Measurements from ENCODE around the gene CANX.

Gene CANX

DNA sequence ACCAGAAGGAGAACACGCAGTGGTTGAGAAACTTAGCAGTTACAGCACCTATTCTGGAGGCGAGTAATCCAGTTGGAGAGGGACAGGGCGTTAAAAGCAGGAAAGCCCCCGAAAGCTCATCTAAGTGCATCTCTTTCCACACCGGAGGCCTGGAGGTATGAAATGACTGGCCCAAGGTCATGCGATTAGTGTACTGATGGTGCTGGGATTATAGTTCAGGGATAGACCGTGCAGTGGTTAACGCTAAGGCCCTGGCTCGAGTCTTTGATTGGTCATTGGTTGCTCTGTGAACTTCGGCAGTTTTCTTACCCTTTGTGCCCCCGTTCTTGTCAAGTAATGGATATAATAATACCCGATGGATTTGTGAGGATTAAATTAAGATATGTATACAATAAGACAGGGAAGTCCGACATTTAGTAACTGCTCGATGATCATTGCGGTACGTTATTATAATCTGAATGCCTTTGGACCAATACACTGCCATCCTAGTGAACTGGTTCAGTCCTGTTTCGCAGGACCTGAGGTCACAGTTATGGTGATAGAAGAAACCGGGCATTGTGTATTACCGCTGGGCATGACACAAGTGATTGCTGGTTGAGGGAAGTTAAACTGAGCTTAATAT, 960 bp downstream of the CANX start:
- peak; percentile 76 for DNase-seq

DNA sequence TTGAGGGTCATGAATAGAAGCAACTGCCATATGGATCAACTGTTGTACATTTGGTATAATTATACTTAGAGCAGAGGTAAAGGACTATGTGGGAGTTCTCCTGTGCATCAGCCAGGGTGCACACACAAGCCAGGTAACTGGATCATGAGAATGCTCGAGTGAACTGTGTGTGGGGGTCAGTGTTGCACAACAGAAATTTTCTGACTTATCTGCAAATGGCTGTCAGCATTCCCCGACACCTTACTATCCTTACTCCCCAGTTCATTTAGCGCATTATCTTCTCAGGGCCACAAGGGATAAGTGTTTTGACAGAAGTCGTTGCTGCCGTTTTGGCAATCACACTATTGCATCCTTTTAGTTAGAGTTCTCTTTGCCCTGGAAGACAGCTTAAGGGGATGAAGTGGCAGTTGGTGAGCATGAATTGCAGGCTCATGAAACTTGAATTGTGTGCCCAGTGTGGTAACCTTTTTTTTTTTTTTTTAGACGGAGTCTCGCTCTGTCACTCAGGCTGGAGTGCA, 1.7 kb downstream of the CANX start:
- no peak for DNase-seq

DNA sequence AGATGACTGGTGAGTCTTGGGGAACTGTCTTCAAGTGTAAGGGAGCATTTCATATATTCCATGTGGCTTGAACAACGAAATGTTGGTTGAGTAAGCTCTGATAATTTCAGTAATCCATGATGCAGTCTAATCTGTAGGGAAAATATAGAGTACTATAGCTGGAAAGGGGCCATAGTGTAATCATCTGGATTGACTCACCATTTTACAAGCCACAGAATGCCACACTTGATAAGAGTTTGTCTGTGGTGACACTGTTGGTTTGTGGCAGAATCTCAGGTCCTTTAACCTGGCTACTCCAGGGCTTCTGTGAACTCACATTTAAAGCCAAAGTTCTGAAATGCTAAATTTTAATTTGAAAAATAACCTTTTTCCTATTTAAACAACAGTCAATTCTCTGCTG, 17.5 kb downstream of the CANX start:
- DNase-seq: no peak

DNA sequence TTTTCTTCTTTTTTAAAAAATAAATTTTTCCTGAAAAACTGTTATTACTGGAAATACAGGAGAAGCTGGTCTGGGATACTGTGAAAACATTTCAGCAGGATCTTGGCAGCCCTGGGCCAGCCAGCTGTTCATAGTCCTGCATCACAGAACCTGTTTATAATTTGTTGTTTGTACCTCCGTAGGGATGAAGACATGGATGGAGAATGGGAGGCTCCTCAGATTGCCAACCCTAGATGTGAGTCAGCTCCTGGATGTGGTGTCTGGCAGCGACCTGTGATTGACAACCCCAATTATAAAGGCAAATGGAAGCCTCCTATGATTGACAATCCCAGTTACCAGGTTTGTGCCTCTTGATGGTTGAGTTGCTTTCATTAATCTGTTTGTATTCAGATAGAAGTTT, 21.5 kb downstream of the CANX start:
- DNase-seq: no peak

DNA sequence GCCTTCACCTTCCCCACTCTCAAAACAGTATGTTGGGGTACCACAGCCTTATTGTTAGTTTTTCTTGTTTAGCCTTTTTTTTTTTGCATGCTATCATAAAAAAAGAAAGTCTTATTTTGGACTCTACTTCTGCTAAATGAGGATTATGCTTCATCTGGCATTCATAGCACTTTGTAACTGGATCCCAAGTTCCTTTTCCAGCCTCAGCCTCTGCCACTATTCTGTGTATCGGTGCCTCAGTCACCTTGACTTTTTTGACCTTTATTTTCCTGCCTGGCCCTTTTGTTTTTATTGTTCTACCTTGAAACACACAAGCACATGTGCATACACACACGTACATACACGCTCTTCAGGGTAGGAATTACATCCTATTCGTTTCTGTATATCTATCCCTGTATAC, 25.4 kb downstream of the CANX start:
- DNase-seq: no peak

DNA sequence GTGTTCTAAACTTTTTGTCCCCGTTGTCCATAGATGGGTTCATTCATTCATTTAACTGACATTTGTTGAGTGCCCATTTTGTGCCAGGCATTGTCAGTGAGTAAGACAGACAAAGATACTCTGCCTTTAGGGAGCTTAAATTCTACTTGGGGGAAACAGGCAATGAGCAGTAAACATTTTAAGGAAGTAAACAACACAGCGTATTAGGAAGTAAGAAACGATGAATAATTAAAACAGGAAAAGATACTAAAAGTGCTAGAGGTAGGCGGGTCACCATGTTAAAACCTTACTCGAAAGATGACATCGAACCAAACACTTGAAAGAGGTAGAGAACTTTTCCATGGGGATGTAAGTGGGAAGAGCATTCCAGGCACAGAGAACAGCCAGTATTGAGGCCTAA, 28.3 kb downstream of the CANX start:
- no peak for DNase-seq

DNA sequence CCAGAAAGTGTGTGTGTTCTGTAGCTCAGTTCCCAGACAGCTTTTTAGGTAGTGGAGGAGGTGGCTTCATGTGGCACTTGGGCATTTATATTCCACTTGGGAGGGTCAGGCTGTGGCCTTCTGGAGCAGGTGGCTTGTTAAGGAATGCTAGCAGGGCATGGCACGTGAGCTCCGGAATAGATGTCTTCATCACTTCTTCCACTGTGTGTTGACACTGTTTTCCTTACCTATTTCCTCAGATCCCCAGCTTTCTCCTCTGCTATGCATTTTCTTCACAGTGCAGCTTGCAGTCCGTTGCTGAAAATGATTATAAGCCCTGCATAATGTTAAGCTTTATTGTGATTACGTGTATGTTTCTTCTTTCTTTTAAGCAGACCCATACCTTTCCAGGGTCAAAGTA, 30.5 kb downstream of the CANX start:
- DNase-seq: no peak

DNA sequence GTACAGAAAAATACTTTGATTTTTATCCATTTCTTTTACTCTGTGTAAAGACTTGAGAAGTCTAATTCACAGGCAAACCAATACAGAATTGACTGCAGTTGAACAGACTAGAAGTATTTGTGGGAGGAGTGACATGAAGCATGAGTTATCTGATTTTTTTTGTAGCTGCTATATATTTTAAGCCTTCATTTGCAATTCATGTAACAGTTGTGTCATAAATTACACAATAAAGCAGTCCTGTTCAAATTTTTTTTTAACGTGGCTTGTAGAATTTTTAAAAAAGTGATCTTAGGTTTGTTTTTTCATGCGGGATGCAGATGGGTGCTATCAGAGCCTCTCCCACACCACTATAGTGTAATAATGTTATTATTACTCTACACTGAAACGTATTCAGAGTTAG, 31.0 kb downstream of the CANX start:
- DNase-seq: no peak

DNA sequence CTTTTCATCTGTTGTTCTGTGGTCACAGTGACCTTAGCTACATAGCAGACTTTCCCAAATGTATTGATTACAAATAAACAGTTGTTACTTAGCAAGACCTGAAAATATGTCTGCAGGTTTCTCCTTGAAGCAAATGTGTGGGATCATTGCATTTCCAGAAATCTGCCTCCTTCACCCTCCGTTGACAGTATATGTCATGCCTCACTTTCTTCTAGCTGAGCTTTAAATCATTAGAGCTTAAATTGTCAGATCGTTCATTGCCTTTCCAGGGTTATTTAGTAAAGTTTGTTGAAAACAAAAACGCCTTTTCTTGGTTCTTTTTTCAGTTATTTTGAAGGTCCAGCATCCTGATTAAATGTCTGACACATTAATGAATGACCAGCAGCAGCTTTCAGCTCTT, 31.6 kb downstream of the CANX start:
- DNase-seq: no peak

DNA sequence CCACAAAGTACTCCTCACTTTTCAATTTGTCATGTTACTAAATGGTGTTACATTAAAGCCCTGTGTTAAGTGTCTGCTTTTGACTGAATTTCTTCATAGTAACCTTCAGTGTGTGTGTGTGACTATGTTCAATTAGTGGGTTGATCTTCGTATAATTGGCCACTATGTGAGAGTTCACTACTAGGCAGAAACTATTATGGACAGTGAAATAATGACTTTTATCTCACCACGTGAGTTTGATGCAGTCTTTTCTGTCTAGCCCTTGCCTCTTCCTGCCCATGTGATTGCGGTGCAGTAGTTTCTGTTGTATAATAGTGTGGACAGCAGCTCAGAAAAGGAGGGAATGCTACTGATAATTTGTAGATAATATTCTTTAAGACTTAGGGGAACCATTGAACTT, 32.1 kb downstream of the CANX start:
- DNase-seq: no peak

DNA sequence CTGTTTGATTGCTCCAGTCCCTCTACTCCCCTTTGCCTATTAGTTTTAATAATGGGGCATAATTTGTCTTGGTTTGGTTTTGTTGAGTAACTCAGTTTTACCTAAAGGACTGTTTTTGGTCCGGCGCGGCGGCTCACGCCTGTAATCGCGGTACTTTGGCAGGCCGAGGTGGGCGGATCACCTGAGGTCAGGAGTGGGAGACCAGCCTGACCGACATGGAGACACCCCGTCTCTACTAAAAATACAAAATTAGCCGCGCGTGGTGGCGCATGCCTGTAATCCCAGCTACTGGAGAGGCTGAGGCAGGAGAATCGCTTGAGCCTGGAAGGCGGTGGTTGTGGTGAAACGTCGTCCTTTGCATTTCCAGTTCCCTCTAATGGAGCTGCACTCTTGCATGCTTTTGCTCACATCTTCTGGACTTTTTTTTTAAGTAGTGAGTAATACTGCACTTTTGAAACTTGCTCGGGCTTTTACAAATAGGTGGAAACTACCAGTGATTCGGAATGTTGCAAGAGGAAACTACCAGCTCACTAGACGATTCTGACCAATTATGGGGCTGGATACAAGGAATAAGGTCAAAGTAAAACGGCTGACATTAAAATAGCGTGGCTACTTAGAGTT, 33.1 kb downstream of the CANX start:
- peak; percentile 70 for DNase-seq

DNA sequence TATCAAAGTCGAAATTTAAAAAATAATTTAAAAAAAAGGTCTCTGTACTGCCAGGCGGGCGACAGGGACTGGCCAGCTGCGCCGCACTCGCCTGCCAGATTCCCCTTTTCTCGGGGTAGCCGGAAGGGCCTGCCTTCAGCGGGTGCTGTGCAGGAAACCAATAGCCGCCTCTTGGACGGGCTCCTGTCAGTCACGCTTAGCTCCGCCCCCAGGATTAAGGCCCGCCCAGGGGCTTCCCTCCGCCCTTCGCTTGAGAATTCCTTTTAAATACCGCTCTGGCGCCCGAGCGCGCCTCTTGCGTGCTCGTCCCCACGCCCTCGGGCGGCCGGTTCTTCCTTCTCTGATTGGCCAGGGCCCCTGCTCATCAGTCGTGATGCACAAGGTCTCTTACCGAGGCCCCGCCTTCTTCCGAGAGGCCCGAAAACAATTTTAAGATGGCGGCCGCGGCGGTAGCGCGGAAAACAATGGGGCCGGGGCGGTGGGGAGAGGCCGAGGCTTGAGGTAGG, 33.7 kb downstream of the CANX start, which contains the start of gene MAML1:
Gene MAML1 (plus strand): TSS at position 411 of the 506 bp plus-strand sequence. CDS start 291 bp downstream, outside the sequence.
- peak; percentile 100 for DNase-seq

DNA sequence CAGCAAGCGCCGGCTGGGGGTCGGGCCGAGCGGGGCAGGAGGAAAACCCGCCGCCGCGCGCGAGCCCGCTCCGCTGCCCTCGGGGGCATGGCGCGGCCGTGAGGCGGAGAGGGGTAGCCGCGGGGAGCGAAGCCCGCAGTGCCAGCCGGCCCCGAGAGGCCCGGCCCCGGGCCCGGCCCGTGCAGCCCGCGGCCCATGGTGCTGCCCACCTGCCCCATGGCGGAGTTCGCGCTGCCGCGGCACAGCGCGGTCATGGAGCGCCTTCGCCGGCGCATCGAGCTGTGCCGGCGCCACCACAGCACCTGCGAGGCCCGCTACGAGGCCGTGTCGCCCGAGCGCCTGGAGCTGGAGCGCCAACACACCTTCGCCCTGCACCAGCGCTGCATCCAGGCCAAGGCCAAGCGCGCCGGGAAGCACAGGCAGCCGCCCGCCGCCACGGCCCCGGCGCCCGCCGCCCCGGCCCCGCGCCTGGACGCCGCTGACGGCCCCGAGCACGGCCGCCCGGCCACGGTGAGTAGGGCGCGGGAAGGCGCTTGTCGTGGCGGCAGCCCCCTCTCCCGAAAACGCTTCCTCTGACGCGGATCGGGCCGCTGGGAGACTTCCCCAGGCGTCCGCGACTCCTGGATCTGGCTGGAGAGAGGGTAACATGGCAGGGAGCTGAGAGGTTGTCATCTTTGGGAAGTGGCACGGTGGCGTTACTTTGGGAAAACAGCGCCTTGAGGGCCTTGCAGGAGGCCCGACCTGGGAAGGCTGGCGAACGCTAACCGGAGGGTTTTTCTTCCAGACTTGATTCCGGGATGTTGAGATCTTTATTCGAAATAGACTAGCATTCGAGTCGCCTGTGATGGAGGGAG, 34.4 kb downstream of the CANX start:
- DNase-seq: peak; percentile 82

DNA sequence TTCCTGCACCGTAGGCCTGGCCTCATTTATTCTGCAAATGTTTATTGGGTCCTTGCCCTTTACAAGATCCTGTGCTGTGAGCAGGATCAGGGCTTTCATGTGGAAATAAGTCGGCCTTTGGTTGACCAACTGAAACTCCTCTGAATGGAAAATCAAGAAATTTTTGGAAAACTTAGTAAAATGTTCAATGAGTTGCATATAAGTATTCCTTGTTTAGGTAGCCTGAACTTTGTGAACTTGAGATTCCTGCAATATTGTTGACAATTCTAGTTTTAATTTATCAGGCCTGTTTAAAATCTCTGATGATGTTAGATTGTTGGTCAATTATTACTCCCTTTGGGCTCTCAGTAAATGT, 35.0 kb downstream of the CANX start:
- no peak for DNase-seq

DNA sequence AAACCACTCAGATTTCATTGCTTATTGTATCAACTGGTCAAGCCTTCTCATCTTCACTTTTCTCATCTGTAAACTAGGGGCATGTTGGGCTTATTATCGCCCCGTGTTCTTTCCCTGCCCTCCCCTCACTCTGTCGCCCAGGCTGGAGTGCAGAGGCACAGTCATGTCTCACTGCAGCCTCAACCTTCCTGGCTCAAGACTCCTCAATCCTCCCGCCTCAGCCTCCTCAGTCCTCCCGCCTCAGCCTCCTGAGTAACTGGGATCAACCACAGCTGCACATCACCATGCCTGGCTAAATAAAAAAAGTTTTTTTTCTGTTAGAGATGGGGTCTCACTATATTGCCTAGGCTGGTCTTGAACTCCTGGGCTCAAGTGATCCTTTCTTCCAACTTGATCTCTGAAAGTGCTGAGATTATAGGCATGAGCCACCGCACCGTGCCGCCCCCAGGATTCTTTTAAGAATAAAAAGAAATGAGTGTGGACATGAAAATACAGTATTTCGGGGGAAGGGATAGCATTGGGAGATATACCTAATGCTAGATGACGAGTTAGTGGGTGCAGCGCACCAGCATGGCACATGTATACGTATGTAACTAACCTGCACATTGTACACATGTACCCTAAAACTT, 35.9 kb downstream of the CANX start:
- no peak for DNase-seq

DNA sequence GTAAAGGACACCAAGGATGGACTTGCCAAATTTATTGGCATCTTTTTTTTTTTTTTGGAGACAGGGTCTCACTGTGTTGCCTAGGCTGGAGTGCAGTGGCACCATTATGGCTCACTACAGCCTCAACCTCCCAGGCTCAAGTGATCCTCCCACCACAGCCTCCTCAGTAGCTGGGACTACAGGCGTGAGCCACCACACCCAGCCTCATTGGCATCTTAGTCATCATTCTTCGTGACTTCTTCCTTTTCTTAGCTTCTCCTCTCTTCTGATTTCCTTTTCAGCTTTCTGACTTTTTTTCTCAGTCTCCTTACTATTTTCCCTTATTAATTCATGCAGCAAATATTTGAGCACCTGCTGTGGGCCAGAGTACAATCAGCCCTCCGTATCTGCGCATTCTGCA, 40.0 kb downstream of the CANX start:
- no peak for DNase-seq

DNA sequence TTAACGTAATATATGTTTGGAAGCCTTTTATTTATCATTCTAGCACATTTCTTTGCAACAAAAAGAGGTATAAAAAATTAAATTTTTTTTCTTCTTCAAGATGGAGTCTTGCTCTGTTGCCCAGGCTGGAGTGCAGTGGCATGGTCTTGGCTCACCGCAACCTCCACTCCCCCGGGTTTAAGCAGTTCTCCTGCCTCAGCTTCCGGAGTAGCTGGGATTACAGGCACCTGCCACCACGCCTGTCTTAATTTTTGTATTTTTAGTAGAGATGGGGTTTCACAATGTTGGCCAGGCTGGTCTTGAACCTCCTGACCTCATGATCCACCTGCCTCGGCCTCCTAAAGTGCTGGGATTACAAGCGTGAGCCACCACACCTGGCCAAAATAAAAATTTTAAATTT, 45.3 kb downstream of the CANX start:
- DNase-seq: peak; percentile 17

DNA sequence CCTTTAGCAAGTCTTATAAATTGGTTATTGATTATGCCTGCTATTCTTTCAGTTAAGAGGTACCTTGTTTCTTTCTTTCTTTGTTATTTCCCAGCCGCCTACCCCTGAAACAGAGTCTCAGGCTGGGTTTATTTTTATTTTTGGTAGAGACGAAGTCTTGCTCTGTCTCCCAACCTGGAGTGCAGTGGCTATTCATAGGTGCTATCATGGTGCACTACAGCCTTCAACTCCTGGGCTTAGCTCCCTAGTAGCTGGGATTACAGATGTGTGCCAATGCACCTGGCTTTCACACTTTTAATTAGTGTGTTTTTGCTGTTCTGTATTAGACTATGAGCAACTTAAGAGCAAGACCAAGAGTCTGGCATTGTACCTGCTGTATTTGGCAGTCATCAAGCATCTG, 48.1 kb downstream of the CANX start:
- no peak for DNase-seq

DNA sequence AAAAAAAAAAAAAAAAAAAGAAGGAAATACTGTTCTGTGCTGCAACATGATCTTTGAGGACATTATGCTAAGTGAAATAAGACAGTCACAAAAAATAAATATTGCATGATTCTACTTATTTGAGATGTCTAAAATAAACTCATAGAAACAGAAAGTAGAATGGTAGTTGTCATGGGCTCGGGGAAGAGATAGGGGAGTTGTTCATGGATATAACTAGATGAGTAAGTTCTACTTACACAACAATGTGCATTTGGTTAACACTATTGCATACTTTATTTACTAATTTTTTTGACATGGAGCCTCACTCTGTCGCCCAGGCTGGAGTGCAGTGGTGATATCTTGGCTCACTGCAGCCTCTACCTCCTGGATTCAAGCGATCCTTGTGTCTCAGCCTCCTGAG, 49.0 kb downstream of the CANX start:
- no peak for DNase-seq

DNA sequence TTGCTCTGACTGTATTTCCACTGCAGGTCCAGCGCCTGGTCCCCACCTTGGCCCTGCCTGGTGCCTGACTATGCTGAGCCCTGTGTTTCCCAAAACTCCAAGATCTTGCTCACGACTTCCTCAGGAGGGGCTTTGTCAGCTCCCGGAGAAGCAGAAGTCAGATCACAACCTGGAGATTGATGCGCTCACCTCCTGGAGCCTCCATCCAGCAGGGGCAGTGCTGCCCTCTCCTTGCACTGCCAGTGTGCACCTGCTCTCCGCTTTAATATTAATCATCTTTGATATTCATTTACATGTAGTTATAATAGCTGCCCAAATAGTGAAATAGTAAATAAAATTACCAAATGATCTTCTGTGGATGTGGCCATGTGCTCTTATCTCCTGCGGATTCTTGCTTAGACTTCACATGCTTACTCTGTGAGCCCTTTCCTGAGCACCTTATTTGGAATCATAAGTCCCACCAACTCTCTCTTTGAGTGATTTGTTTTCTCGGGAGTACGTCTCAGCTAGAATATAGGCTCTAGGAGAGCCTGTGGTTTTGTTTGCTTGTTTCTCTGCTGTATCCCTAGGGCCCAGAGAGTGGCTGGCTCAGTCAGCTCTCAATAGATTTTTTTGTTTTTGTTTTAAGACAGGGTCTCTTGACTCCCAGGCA, 51.2 kb downstream of the CANX start:
- DNase-seq: peak; percentile 28

DNA sequence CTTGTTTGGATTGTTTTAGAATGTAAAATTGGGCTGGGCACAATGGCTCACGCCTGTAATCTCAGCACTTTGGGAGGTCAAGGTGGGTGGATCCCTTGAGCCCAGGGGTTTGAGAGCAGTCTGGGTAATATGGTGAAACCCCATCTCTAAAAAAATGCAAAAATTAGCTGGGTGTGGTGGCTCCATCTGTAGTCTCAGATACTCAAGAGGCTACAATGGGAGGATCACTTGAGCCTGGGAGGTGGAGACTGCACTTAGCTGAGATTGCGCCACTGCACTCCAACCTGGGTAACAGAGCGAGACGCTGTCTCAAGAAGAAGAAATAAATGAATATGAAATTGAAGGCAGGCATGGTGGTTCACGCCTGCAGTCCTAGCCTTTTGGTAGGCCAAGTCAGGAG, 55.2 kb downstream of the CANX start:
- peak; percentile 24 for DNase-seq

DNA sequence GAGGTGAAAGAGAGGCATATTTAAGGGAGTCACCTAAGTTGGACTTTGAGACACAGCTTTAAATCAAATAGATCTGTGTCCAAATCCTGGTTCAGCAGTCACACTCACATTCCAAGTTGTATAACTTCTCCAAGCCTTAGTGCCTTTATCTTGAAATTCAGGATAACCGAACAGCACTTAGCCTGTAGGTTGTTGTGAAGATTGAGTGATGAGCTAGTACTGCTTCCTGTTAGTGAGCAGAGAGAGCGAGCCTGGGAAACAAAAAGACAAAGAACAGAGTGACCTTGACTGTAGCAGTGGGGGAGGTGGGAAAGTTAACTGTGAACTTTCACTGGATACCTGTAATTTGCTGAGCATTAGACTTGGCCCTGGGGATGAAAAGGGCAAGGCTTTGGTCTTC, 56.3 kb downstream of the CANX start:
- DNase-seq: no peak

DNA sequence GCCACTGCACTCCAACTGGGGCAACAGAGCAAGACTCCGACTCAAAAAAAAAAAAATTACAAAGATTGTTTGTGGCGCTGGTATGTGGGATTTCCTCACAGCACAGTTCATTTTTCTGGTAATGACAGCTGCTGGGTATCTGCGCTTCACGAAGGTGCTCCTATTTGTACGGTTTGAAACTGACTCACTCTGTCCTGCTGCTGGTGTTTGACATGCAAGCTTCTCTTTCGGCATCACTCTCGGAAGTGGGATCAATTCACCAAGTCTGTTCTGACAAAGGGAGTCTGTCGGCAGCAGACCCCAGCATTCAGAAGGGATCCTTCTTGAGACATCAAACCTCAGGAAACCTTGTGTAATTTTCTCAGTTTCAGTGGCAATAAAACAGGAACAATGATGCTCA, 60.2 kb downstream of the CANX start:
- DNase-seq: peak; percentile 61
